ENCODE data around the gene HOXD4. TPM values are rescaled to one million over a fixed set of nuclear protein-coding genes. Genes with fewer than 3 reads are reported as not detected.
A peak's percentile ranks its signal among the peaks of the same experiment; 100 is the strongest.

The HOXD4 gene
- total RNA-seq, 1 donor from 2014 or later, result not detected

DNA sequence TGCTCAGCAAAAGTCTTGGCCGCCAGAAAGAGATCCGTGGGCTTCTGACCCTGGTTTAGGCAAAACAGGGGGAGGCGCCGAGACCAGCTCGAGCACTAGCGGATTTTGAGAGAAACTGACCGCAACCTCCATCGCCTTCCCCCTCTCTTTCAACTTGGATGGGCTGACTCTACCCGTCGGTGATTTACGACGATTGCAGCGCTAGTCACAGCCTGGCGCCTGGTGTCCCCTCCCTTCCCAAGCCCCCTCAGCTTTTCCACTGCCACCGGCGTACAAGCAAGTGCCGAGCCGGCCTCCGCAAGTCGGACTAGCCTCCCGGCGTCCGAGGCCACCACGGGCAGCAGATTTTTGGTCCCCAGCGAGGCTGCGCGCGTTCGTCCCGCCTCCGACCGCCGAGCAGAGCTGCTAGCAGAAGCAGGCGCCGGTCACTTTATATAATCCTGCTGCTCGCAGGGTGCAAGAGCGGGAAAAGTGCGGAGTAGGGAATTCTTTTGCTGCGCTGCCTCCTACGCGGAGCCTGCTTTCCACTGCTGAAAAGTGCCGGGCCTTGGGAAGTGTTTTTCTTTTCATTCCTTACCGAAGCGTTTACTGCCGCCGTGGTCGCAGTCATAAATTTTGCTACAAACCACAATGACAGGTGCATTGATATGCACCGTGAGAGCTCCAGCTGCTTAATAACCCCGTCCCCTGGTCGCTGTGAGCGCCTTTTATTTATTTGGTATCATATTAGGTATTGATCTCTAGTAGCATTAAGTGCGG lies 13.4 kb downstream of the HOXD4 start:
- Mint-ChIP-seq H3K9me3 (peaks cover 12% of the 10 kb centered on the region), H3K4me3 (no peak overlapping the region), H3K27me3 (peaks cover 81% of the 10 kb centered on the region), H3K36me3 (ENCODE audit: low read depth) (peaks cover 5% of the 10 kb centered on the region), H3K27ac (peak overlapping the region; percentile 13), H3K4me1 (no peaks in the 10 kb centered on the region)
- DNase-seq, result peak; percentile 55
- intact Hi-C loops (cut with micrococcal nuclease), result loop anchor here (5.0 kb wide), 2 partner anchors 37 to 1832 kb away; partner anchors contain the start of genes HOXD8 and SP9

DNA sequence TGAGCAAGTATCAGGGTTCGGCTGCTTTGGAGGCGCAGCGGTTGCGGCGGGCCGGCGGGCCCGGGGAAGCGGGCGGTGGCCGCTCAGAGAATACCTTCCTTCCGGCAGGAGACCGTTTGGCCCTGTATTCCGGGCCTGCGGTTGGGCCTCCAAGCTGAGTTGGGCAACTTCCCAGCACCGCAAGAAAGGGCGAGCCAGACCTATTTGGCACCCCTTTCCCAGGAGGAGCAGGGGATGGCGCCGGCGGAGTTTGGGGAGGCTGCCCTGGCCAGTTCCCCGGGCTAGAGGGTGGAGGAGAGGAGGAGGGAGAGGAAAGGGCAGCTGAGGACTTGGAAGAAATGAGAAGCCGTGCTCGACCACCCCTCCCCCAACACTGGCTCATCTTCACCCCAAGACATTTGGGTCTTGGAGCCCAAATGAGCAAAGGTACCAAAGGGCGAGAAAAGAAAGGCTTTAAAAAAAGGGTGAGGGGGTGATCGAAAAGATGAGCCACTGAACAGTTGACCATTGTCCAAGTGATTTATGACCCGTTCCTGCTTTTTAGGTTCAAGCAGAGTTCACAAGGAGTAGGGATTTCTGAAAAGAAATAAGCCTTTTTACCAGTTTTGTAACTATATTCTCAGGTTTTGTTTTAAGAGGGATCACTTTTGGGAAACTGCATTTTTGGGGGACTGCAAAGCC lies 14.2 kb downstream of the HOXD4 start:
- DNase-seq, result no peak
- intact Hi-C loops (cut with micrococcal nuclease), result no loop called here
- peaks cover 81% of the 10 kb centered on the region for H3K27me3 Mint-ChIP-seq
- H3K9me3 Mint-ChIP-seq, result peaks cover 12% of the 10 kb centered on the region
- no peak overlapping the region for H3K4me3 Mint-ChIP-seq
- H3K36me3 Mint-ChIP-seq (ENCODE audit: low read depth), result peaks cover 5% of the 10 kb centered on the region
- peak overlapping the region; percentile 13 for H3K27ac Mint-ChIP-seq
- H3K4me1 Mint-ChIP-seq, result no peaks in the 10 kb centered on the region

DNA sequence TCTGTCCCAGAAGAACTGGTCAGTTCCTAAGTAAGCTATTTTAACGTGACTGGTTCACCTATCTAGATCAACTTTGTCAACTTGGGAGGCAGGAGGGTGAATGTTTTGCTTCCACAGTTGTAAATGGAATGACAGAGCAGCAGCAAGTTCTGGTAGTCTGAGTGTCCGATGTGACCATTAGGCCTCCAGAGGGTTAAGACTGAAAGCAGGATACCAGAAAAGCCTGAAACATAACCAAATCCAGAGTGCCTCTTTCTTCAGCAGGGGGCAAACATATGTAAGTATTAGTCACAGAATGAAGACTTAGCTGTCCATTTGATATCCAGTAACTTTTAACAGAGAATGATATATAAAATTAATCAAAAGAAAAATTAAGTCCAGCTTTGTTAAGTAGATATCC lies 14.9 kb downstream of the HOXD4 start:
- no peak overlapping the region for H3K4me3 Mint-ChIP-seq

DNA sequence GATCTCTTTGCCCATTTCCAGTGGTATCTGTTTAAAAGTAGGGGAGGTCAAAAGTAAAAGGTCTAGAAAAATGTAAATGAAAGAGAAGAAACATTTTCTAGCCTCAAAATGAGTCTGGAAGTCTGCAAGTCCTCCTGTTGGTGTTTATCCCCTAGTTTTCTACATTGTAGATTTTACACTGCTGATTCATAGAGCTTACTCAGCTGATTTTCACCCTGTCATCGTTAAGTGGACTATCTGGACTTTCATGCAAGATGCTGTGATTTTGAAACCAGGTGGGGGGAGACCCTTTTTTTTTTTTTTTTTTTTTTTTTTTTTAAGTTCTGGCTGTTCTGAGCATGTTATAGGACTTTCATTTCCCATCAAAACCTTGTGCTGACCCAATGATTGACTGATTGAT lies 16.0 kb downstream of the HOXD4 start:
- no peak overlapping the region for H3K27ac Mint-ChIP-seq

More for the DNA sequence above, 14.9 kb downstream of the HOXD4 start:
- Mint-ChIP-seq H3K4me1 (no peaks in the 10 kb centered on the region), H3K27me3 (peaks cover 79% of the 10 kb centered on the region), H3K27ac (no peak overlapping the region), H3K9me3 (peaks cover 9% of the 10 kb centered on the region), H3K36me3 (ENCODE audit: low read depth) (peaks cover 5% of the 10 kb centered on the region)
- intact Hi-C loops (cut with micrococcal nuclease), result no loop called here
- no peak for DNase-seq

DNA sequence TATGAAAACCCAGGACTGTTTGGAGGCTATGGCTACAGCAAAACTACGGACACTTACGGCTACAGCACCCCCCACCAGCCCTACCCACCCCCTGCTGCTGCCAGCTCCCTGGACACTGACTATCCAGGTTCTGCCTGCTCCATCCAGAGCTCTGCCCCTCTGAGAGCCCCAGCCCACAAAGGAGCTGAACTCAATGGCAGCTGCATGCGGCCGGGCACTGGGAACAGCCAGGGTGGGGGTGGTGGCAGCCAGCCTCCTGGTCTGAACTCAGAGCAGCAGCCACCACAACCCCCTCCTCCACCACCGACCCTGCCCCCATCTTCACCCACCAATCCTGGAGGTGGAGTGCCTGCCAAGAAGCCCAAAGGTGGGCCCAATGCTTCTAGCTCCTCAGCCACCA lies 17.8 kb downstream of the HOXD4 start:
- intact Hi-C loops (cut with micrococcal nuclease), result no loop called here
- no peak overlapping the region for H3K4me3 Mint-ChIP-seq
- peaks cover 73% of the 10 kb centered on the region for H3K27me3 Mint-ChIP-seq
- peaks cover 2% of the 10 kb centered on the region for H3K9me3 Mint-ChIP-seq
- H3K36me3 Mint-ChIP-seq (ENCODE audit: low read depth), result peaks cover under 1% of the 10 kb centered on the region
- peaks cover 2% of the 10 kb centered on the region for H3K4me1 Mint-ChIP-seq
- H3K27ac Mint-ChIP-seq, result no peak overlapping the region
- DNase-seq, result no peak

More for the DNA sequence above, 16.0 kb downstream of the HOXD4 start:
- Mint-ChIP-seq H3K27me3 (peaks cover 72% of the 10 kb centered on the region), H3K4me3 (no peak overlapping the region), H3K36me3 (ENCODE audit: low read depth) (peaks cover 5% of the 10 kb centered on the region), H3K9me3 (peaks cover 9% of the 10 kb centered on the region), H3K4me1 (no peaks in the 10 kb centered on the region)
- no peak for DNase-seq
- intact Hi-C loops (cut with micrococcal nuclease), result no loop called here

DNA sequence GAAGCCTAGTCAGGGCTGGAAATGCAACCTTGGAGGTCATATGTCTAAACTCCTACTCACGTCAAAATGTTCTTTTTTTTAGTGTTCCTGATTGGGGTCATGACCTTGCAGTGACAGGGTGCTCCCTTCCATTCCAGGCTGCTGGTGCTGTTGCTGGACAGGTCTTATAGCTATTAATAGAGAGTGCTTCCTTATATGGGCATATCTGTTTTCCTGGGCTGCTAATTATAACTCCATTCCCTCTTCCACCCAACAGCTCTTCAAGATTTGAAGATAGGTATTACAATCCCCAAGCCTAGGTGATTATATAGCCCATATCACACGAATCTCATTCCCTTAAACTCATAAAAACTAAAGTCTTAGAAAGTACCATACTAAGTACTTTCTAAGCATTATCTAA lies 18.4 kb downstream of the HOXD4 start:
- H3K27me3 Mint-ChIP-seq, result peaks cover 72% of the 10 kb centered on the region
- intact Hi-C loops (cut with micrococcal nuclease), result no loop called here
- peaks cover 2% of the 10 kb centered on the region for H3K4me1 Mint-ChIP-seq
- H3K36me3 Mint-ChIP-seq (ENCODE audit: low read depth), result no peaks in the 10 kb centered on the region
- H3K9me3 Mint-ChIP-seq, result no peaks in the 10 kb centered on the region
- no peak overlapping the region for H3K4me3 Mint-ChIP-seq
- H3K27ac Mint-ChIP-seq, result no peak overlapping the region
- DNase-seq, result no peak

DNA sequence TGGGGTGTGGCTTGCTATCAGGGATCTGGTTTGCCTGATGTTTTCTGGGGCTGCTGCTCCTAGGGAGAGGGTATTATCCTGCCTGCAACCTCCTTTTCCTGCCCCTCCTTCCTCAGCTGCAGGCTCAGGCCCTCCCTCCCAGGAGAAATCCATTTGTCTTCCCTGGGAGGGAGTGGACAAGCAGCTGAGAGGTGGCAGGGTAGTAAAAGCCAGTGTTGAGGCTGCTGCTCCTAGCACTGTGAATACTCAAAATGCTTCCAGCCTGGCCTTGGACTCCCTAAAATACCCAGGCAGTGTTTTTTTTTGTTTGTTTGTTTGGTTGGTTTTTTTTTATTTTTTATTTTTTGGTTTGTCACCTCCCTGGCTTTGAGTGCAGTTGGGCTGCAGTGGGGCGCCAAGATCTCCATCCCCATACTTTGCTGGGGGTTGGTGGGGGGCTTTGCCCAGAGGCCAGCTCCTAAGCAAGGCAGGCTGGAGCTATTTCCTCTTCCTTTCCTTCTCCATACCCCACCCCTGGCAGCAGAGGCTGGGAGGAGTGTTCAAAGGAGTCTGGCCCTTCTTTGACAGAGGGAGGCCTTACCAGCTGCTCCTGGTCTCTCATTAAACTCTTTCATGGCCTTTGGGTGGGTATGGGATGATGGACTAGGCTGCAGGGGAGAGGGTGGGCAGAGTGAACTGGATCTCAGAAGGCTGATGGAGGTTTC lies 19.4 kb downstream of the HOXD4 start:
- no peak overlapping the region for H3K27ac Mint-ChIP-seq
- intact Hi-C loops (cut with micrococcal nuclease), result no loop called here
- H3K4me1 Mint-ChIP-seq, result peaks cover 4% of the 10 kb centered on the region
- H3K27me3 Mint-ChIP-seq, result peaks cover 74% of the 10 kb centered on the region
- no peaks in the 10 kb centered on the region for H3K36me3 Mint-ChIP-seq (ENCODE audit: low read depth)
- H3K4me3 Mint-ChIP-seq, result no peak overlapping the region
- H3K9me3 Mint-ChIP-seq, result no peaks in the 10 kb centered on the region
- DNase-seq, result peak; percentile 40

DNA sequence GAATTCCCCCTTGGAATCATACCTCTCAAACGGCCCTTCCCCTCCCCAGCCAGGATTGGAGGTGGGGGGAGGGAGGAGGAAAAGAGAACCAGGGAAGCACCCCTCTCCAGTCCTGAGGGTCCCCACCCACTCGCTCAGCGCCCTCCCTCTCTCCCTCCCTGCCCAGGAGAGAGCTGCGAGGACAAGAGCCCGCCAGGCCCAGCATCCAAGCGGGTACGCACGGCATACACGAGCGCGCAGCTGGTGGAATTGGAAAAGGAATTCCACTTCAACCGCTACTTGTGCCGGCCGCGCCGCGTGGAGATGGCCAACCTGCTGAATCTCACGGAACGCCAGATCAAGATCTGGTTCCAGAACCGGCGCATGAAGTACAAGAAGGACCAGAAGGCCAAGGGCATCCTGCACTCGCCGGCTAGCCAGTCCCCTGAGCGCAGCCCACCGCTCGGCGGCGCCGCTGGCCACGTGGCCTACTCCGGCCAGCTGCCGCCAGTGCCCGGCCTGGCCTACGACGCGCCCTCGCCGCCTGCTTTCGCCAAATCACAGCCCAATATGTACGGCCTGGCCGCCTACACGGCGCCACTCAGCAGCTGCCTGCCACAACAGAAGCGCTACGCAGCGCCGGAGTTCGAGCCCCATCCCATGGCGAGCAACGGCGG lies 20.1 kb downstream of the HOXD4 start:
- Mint-ChIP-seq H3K36me3 (ENCODE audit: low read depth) (no peaks in the 10 kb centered on the region), H3K4me3 (no peak overlapping the region), H3K9me3 (no peaks in the 10 kb centered on the region), H3K27me3 (peaks cover 74% of the 10 kb centered on the region), H3K27ac (no peak overlapping the region), H3K4me1 (peaks cover 4% of the 10 kb centered on the region)
- intact Hi-C loops (cut with micrococcal nuclease), result no loop called here
- DNase-seq, result peak; percentile 53

DNA sequence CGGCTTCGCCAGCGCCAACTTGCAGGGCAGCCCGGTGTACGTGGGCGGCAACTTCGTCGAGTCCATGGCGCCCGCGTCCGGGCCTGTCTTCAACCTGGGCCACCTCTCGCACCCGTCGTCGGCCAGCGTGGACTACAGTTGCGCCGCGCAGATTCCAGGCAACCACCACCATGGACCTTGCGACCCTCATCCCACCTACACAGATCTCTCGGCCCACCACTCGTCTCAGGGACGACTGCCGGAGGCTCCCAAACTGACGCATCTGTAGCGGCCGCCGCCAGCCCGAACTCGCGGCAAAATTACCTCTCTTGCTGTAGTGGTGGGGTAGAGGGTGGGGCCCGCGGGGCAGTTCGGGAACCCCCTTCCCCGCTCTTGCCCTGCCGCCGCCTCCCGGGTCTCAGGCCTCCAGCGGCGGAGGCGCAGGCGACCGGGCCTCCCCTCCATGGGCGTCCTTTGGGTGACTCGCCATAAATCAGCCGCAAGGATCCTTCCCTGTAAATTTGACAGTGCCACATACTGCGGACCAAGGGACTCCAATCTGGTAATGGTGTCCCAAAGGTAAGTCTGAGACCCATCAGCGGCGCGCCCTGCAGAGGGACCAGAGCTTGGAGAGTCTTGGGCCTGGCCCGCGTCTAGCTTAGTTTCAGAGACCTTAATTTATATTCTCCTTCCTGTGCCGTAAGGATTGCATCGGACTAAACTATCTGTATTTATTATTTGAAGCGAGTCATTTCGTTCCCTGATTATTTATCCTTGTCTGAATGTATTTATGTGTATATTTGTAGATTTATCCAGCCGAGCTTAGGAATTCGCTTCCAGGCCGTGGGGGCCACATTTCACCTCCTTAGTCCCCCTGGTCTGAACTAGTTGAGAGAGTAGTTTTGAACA lies 20.9 kb downstream of the HOXD4 start:
- no peaks in the 10 kb centered on the region for H3K9me3 Mint-ChIP-seq
- intact Hi-C loops (cut with micrococcal nuclease), result no loop called here
- peaks cover 72% of the 10 kb centered on the region for H3K27me3 Mint-ChIP-seq
- peak; percentile 54 for DNase-seq
- no peaks in the 10 kb centered on the region for H3K36me3 Mint-ChIP-seq (ENCODE audit: low read depth)
- no peak overlapping the region for H3K4me3 Mint-ChIP-seq
- H3K4me1 Mint-ChIP-seq, result peaks cover 4% of the 10 kb centered on the region
- no peak overlapping the region for H3K27ac Mint-ChIP-seq

DNA sequence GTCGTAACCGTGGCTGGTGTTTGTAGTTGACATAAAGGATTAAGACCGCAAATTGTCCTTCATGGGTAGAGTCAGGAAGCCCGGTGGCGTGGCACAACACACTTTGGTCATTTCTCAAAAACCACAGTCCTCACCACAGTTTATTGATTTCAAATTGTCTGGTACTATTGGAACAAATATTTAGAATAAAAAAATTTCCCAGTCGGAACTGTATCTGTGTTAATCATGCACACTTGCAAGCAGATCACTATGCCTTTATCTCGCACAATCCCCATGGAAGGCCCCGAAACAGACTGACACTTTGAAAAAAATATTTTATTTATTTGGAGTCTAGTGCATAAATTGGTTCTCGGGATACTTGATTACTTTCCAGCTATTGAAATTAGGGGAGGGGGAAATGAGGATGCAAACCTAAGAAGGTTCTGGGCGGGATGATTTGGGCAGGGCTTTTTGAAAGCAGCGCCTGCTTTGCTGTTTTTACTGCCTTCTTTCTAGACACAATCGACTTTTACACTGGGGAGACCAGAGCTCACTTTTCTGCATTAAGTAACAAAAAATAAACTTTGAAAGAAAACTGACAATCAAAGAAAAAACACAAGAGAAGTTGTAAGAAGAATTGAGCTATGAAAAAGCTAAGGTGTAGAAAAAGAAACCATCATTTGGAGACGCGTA lies 21.7 kb downstream of the HOXD4 start:
- Mint-ChIP-seq H3K36me3 (ENCODE audit: low read depth) (no peaks in the 10 kb centered on the region), H3K27me3 (peaks cover 71% of the 10 kb centered on the region), H3K9me3 (no peaks in the 10 kb centered on the region), H3K4me3 (no peak overlapping the region), H3K4me1 (peaks cover 4% of the 10 kb centered on the region), H3K27ac (no peak overlapping the region)
- intact Hi-C loops (cut with micrococcal nuclease), result no loop called here
- no peak for DNase-seq

DNA sequence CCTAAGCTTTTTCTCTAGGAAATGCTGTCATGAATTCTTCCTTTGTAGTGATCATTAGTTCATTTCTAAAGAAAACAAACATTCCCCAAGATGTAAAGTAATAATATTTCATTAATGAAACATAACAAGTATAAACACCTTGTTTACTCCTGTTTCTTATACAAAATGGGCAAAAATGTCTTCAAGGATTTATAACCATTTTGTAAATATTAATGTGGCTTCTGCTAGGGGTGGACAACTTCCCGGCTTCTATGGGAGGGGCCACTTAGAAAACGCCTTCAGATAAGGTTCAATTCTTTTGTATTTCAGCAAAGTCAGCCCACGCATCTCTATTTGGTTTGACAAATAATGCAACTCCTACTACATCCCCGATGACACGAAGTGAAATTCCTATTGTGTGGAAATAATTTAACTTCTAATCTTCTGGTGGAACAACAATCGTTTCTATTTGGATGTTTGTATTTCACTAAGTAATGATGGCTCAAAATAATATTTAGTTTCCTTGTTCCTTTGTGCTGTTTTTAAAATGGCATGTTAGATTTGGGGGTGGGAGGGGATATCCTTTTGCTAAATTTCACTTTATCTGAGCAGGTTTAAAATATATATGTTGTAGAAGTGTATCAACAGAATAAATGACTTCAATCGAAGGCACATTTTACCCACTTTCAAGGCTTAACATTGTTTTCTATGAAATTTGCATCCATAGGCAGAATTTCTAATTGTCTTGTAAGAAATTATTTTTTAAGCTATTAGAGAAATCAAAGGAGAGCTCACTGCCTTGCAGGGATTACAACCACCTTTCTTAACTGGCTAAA lies 22.4 kb downstream of the HOXD4 start:
- H3K27me3 Mint-ChIP-seq, result peaks cover 76% of the 10 kb centered on the region

DNA sequence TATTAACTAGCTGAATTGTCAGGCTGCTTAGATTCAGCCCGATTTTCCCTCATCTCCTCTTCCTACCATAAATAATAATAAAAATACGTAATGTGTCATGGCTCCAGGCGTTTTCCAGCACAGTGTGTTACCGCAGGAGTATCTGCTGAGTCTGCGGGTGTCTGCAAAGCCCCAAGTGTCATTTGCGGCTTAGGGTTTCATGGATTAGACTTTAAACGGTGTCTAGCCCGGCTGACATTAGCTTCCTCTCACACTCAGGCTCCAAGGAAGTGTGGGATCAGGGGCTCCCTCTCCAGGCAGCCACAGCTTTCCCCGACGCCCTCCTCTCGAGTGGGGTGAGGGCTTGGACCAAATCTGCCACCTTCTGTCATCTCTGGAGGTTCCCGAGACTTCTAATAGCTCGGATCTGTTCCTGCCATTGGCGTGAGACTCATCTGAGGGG lies 23.1 kb downstream of the HOXD4 start:
- Mint-ChIP-seq H3K27ac (no peak overlapping the region), H3K4me1 (peaks cover 4% of the 10 kb centered on the region), H3K27me3 (peaks cover 80% of the 10 kb centered on the region), H3K36me3 (ENCODE audit: low read depth) (no peaks in the 10 kb centered on the region), H3K9me3 (no peaks in the 10 kb centered on the region), H3K4me3 (no peak overlapping the region)
- intact Hi-C loops (cut with micrococcal nuclease), result loop anchor here (2.0 kb wide), 1 partner anchor 14 kb away; the partner anchor contains the start of gene HOXD1
- no peak for DNase-seq

More for the DNA sequence above, 22.4 kb downstream of the HOXD4 start:
- no peak for DNase-seq
- intact Hi-C loops (cut with micrococcal nuclease), result loop anchor here (2.0 kb wide), 1 partner anchor 15 kb away; the partner anchor contains the start of gene HOXD1
- H3K4me3 Mint-ChIP-seq, result no peak overlapping the region
- no peak overlapping the region for H3K27ac Mint-ChIP-seq
- no peaks in the 10 kb centered on the region for H3K36me3 Mint-ChIP-seq (ENCODE audit: low read depth)
- peaks cover 4% of the 10 kb centered on the region for H3K4me1 Mint-ChIP-seq
- H3K9me3 Mint-ChIP-seq, result no peaks in the 10 kb centered on the region
